Stomach smooth muscle (tissue), 2 donors: Measurements from ENCODE around the gene IGFBP2.

Source experiments
- H3K27ac ChIP-seq: one replicate; pipeline ENCODE4 v1.7.0; 2013; ENCODE audit warnings: mild to moderate bottlenecking, low read length, inconsistent platforms
- H3K27me3 ChIP-seq, 2 donors: one replicate each; pipeline ENCODE4 v1.7.0; 2013; ENCODE audit warnings: low read length in 2 of 2; ENCODE audit not compliant: insufficient read depth in 2 of 2, control insufficient read depth in 1 of 2
- H3K36me3 ChIP-seq, 2 donors: one replicate each; pipeline ENCODE4 v1.7.0; 2013; ENCODE audit warnings: low read length in 2 of 2; ENCODE audit not compliant: control insufficient read depth in 2 of 2, insufficient read depth in 2 of 2
- H3K4me1 ChIP-seq: one replicate; pipeline ENCODE4 v1.7.0; 2013; ENCODE audit warnings: low read length; ENCODE audit not compliant: control insufficient read depth, insufficient read depth
- H3K4me3 ChIP-seq, 2 donors: one replicate each; pipeline ENCODE4 v1.7.0; 2013; ENCODE audit warnings: low read length in 2 of 2
- H3K9ac ChIP-seq, 2 donors: one replicate each; pipeline ENCODE4 v1.7.0; 2013; ENCODE audit warnings: low read length in 2 of 2, mild to moderate bottlenecking in 1 of 2
- H3K9me3 ChIP-seq, 2 donors: one replicate each; pipeline ENCODE4 v1.7.0; 2013; ENCODE audit warnings: low read length in 2 of 2; ENCODE audit not compliant: control insufficient read depth in 2 of 2
- donor health status: healthy.
- donor health status: Pancreatic carcinoma.

Gene IGFBP2

GRCh38 chr2:216674376-216674775 is 41.2 kb downstream of the IGFBP2 start:
- Histone ChIP-seq H3K4me1 (peaks cover 13% of the 10 kb centered on the region), H3K9ac (no peak overlapping the region), H3K4me3 (no peak overlapping the region), H3K36me3 (peaks cover 42 to 52% of the 10 kb centered on the region in 2 donors), H3K9me3 (no peaks in the 10 kb centered on the region), H3K27ac (no peak overlapping the region), H3K27me3 (no peaks in the 10 kb centered on the region)

GRCh38 chr2:216676630-216677029 is 43.4 kb downstream of the IGFBP2 start:
- Histone ChIP-seq H3K36me3 (peaks cover 47 to 60% of the 10 kb centered on the region in 2 donors), H3K9me3 (no peaks in the 10 kb centered on the region), H3K4me1 (peaks cover 35% of the 10 kb centered on the region), H3K9ac (no peak overlapping the region), H3K27me3 (no peaks in the 10 kb centered on the region), H3K27ac (peak overlapping the region; percentile 76), H3K4me3 (no peak overlapping the region)

- Histone ChIP-seq H3K27ac (peak overlapping the region; percentile 76), H3K4me1 (peaks cover 45% of the 10 kb centered on the region), H3K9ac (no peak overlapping the region), H3K27me3 (no peaks in the 10 kb centered on the region), H3K9me3 (no peaks in the 10 kb centered on the region), H3K4me3 (no peak overlapping the region), H3K36me3 (peaks cover 47 to 62% of the 10 kb centered on the region in 2 donors)
Measured at GRCh38 chr2:216677439-216678097, 44.3 kb downstream of the IGFBP2 start.

GRCh38 chr2:216678098-216678465 is 44.9 kb downstream of the IGFBP2 start:
- Histone ChIP-seq H3K36me3 (peaks cover 47 to 62% of the 10 kb centered on the region in 2 donors), H3K4me3 (no peak overlapping the region), H3K27me3 (no peaks in the 10 kb centered on the region), H3K27ac (peak overlapping the region; percentile 76), H3K9ac (no peak overlapping the region), H3K9me3 (no peaks in the 10 kb centered on the region), H3K4me1 (peaks cover 49% of the 10 kb centered on the region)

GRCh38 chr2:216678813-216679657 is 45.8 kb downstream of the IGFBP2 start:
- Histone ChIP-seq H3K27me3 (no peaks in the 10 kb centered on the region), H3K9me3 (no peaks in the 10 kb centered on the region), H3K4me1 (peaks cover 58% of the 10 kb centered on the region), H3K4me3 (no peak overlapping the region), H3K27ac (peak overlapping the region; percentile 76), H3K36me3 (peaks cover 56 to 62% of the 10 kb centered on the region in 2 donors), H3K9ac (peak overlapping the region in 1 of 2 donors; percentile 29)

- H3K9ac ChIP-seq, result peak overlapping the region in 1 of 2 donors; percentile 19
- no peaks in the 10 kb centered on the region for H3K27me3 ChIP-seq
- peaks cover 64% of the 10 kb centered on the region for H3K4me1 ChIP-seq
- H3K9me3 ChIP-seq, result no peaks in the 10 kb centered on the region
- H3K27ac ChIP-seq, result peak overlapping the region; percentile 76
- no peak overlapping the region for H3K4me3 ChIP-seq
- peaks cover 56 to 58% of the 10 kb centered on the region in 2 donors for H3K36me3 ChIP-seq
Measured at GRCh38 chr2:216679658-216680024, 46.4 kb downstream of the IGFBP2 start.

- no peaks in the 10 kb centered on the region for H3K9me3 ChIP-seq
- no peaks in the 10 kb centered on the region for H3K27me3 ChIP-seq
- peak overlapping the region in 1 of 2 donors; percentile 19 for H3K9ac ChIP-seq
- H3K4me1 ChIP-seq, result peaks cover 73% of the 10 kb centered on the region
- H3K4me3 ChIP-seq, result peak overlapping the region in 1 of 2 donors; percentile 15
- H3K27ac ChIP-seq, result peak overlapping the region; percentile 76
- H3K36me3 ChIP-seq, result peaks cover 48% of the 10 kb centered on the region in 2 donors
Measured at GRCh38 chr2:216680951-216681629, 47.9 kb downstream of the IGFBP2 start.

GRCh38 chr2:216681683-216682082 is 48.5 kb downstream of the IGFBP2 start:
- Histone ChIP-seq H3K27me3 (no peaks in the 10 kb centered on the region), H3K9ac (no peak overlapping the region), H3K4me3 (no peak overlapping the region), H3K4me1 (peaks cover 78% of the 10 kb centered on the region), H3K36me3 (peaks cover 46 to 49% of the 10 kb centered on the region in 2 donors), H3K27ac (peak overlapping the region; percentile 76), H3K9me3 (no peaks in the 10 kb centered on the region)

- Histone ChIP-seq H3K9me3 (no peaks in the 10 kb centered on the region), H3K4me1 (peaks cover 94% of the 10 kb centered on the region), H3K9ac (peak overlapping the region in 1 of 2 donors; percentile 3), H3K36me3 (peaks cover 37 to 44% of the 10 kb centered on the region in 2 donors), H3K27me3 (no peaks in the 10 kb centered on the region), H3K27ac (peak overlapping the region; percentile 76), H3K4me3 (peak overlapping the region in 1 of 2 donors; percentile 35)
Measured at GRCh38 chr2:216683846-216684245, 50.6 kb downstream of the IGFBP2 start.

- Histone ChIP-seq H3K27ac (peak overlapping the region; percentile 60), H3K4me3 (peak overlapping the region in 1 of 2 donors; percentile 35), H3K27me3 (no peaks in the 10 kb centered on the region), H3K9me3 (no peaks in the 10 kb centered on the region), H3K36me3 (peaks cover 43 to 48% of the 10 kb centered on the region in 2 donors), H3K9ac (no peak overlapping the region), H3K4me1 (peaks cover 94% of the 10 kb centered on the region)
Measured at GRCh38 chr2:216685327-216685875, 52.2 kb downstream of the IGFBP2 start.
